Neural crest cell (in vitro differentiated cells): ENCODE measurements around the gene ACAP2. TPM values are rescaled to one million over a fixed set of nuclear protein-coding genes. Genes with fewer than 3 reads are reported as not detected.

ENCODE experiments used
- DNase-seq: peaks from one replicate; pipeline ENCODE4 v3.0.0; 2021; ENCODE audit warnings: low read depth, mixed read lengths, low spot score
- H3K27ac Mint-ChIP-seq: one replicate; pipeline ENCODE4 v1.8.0; 2021; ENCODE audit warnings: mild to moderate bottlenecking, mixed read lengths; ENCODE audit not compliant: unreplicated experiment
- H3K27me3 Mint-ChIP-seq: 2 replicates; pipeline ENCODE4 v1.8.0; 2021; ENCODE audit warnings: low read depth, mild to moderate bottlenecking, mixed read lengths
- H3K36me3 Mint-ChIP-seq: 2 replicates; pipeline ENCODE4 v1.8.0; 2021; ENCODE audit warnings: low read depth, mild to moderate bottlenecking, mixed read lengths
- H3K4me1 Mint-ChIP-seq: 2 replicates; pipeline ENCODE4 v1.8.0; 2021; ENCODE audit warnings: mixed read lengths
- H3K4me3 Mint-ChIP-seq: one replicate; pipeline ENCODE4 v1.8.0; 2021; ENCODE audit warnings: mild to moderate bottlenecking, mixed read lengths
- H3K9me3 Mint-ChIP-seq: 2 replicates; pipeline ENCODE4 v1.8.0; 2021; ENCODE audit warnings: mixed read lengths
- CTCF ChIP-seq: fragments of 200-600 bp; sonication (generic); conservative IDR thresholded peaks from 2 replicates; pipeline ENCODE4 v1.5.0; 2021; ENCODE audit warnings: antibody characterized with exemption, mild to moderate bottlenecking
- total RNA-seq: library from RNA; stranded (reverse); gene quantifications from 2 replicates; pipeline ENCODE4 v1.2.1, GENCODE V29; 2021

The ACAP2 gene
- total RNA-seq, 1 donor from 2014 or later, result 35.7 TPM

- TF ChIP-seq CTCF, result no peak
- H3K27ac Mint-ChIP-seq, result no peak overlapping the region
- peaks cover 31% of the 10 kb centered on the region for H3K4me1 Mint-ChIP-seq
- H3K36me3 Mint-ChIP-seq, result peaks cover 9% of the 10 kb centered on the region
- no peaks in the 10 kb centered on the region for H3K9me3 Mint-ChIP-seq
- DNase-seq, result no peak
- no peak overlapping the region for H3K4me3 Mint-ChIP-seq
- H3K27me3 Mint-ChIP-seq, result no peaks in the 10 kb centered on the region
Measured at GRCh38 chr3:195240171-195240701, 202.6 kb downstream of the ACAP2 start.

GRCh38 chr3:195239121-195239520 lies 203.7 kb downstream of the ACAP2 start:
- Mint-ChIP-seq H3K36me3 (peaks cover 15% of the 10 kb centered on the region), H3K4me3 (no peak overlapping the region), H3K27ac (no peak overlapping the region), H3K27me3 (no peaks in the 10 kb centered on the region), H3K9me3 (no peaks in the 10 kb centered on the region), H3K4me1 (peaks cover 31% of the 10 kb centered on the region)
- no peak for TF ChIP-seq CTCF
- no peak for DNase-seq

- no peaks in the 10 kb centered on the region for H3K9me3 Mint-ChIP-seq
- no peak for DNase-seq
- peak overlapping the region; percentile 29 for H3K27ac Mint-ChIP-seq
- H3K4me3 Mint-ChIP-seq, result no peak overlapping the region
- H3K4me1 Mint-ChIP-seq, result peaks cover 27% of the 10 kb centered on the region
- peaks cover 15% of the 10 kb centered on the region for H3K36me3 Mint-ChIP-seq
- no peak for TF ChIP-seq CTCF
- no peaks in the 10 kb centered on the region for H3K27me3 Mint-ChIP-seq
Measured at GRCh38 chr3:195238586-195239118, 204.2 kb downstream of the ACAP2 start.

GRCh38 chr3:195238081-195238571 lies 204.7 kb downstream of the ACAP2 start:
- H3K4me1 Mint-ChIP-seq, result peaks cover 23% of the 10 kb centered on the region
- TF ChIP-seq CTCF, result no peak
- no peak for DNase-seq
- H3K36me3 Mint-ChIP-seq, result peaks cover 17% of the 10 kb centered on the region
- H3K27ac Mint-ChIP-seq, result peak overlapping the region; percentile 81
- no peaks in the 10 kb centered on the region for H3K27me3 Mint-ChIP-seq
- H3K9me3 Mint-ChIP-seq, result peaks cover 2% of the 10 kb centered on the region
- H3K4me3 Mint-ChIP-seq, result no peak overlapping the region

GRCh38 chr3:195236801-195237570 lies 205.8 kb downstream of the ACAP2 start:
- H3K4me3 Mint-ChIP-seq, result no peak overlapping the region
- no peak for TF ChIP-seq CTCF
- H3K9me3 Mint-ChIP-seq, result peaks cover 2% of the 10 kb centered on the region
- H3K4me1 Mint-ChIP-seq, result peaks cover 19% of the 10 kb centered on the region
- DNase-seq, result no peak
- no peak overlapping the region for H3K27ac Mint-ChIP-seq
- H3K36me3 Mint-ChIP-seq, result peaks cover 22% of the 10 kb centered on the region
- H3K27me3 Mint-ChIP-seq, result no peaks in the 10 kb centered on the region
